ENCODE data around the gene IRF2. TPM values are rescaled to one million over a fixed set of nuclear protein-coding genes. Genes with fewer than 3 reads are reported as not detected.

The IRF2 gene
- total and polyA plus RNA-seq, 2 of the 8 experiments (the other 6 are each of a cell fraction or from before 2014, with no cell fraction given) = 13.8 to 17.0 TPM

DNA sequence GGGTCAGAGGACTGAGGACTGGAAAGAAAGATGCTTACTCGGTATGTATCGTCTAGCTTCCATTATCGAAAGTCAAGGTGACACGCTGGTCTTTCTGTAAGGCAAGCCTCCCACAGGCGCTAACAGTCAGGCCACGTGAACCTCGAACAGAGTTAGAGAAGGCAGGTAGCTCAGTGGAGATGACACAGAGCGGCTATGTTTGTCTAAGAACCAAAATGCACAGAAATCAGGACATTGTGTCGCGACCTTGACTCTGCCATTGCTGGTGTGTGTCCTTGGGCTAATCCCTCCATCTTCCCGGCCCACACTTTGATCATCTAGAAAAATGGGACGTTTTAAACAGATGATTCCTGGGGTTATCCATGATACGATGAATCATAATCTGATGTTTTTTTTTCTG is 40.3 kb downstream of the IRF2 start:
- POLR2A ChIA-PET (ENCODE audit: partially characterized antibody) = no interaction called here

More for the DNA sequence above, 40.3 kb downstream of the IRF2 start:
- Histone ChIP-seq H3K79me2 (ENCODE audit: control insufficient read depth in 1 of 2, insufficient read depth in 2 of 2, low read length in 2 of 2) (peaks cover 0 to 74% of the 10 kb centered on the region in 2 experiments; a peak in 3 of 4 replicates), H3K36me3 (ENCODE audit: control insufficient read depth in 2 of 4, insufficient read depth in 4 of 4, low read length in 3 of 4) (no peaks in the 10 kb centered on the region), H3K27me3 (replicated peaks in 1 of 4; ENCODE audit: control insufficient read depth in 3 of 4, extremely low read depth in 1 of 4, insufficient read depth in 3 of 4, low read length in 3 of 4) (no peaks in the 10 kb centered on the region), H2BK12ac (ENCODE audit: low read depth, low read length) (no peak overlapping the region), H2AFZ (ENCODE audit: low read length) (no peak overlapping the region), H3K4me2 (ENCODE audit: insufficient read depth in 1 of 2, low read depth in 2 of 2, low read length in 2 of 2) (no peak overlapping the region), H3K79me1 (ENCODE audit: low read depth, low read length) (peaks cover 7% of the 10 kb centered on the region; the same call in 1 of the 2 replicates), H3K14ac (ENCODE audit: insufficient read length) (no peak overlapping the region), H3K4ac (replicated peaks; ENCODE audit: insufficient read length, low read depth, low read length) (no peak overlapping the region), H2BK5ac (ENCODE audit: low read depth, low read length) (no peak overlapping the region), H3K9me3 (ENCODE audit: insufficient read depth in 2 of 2, low read depth in 1 of 2, low read length in 1 of 2) (no peaks in the 10 kb centered on the region), H3K56ac (replicated peaks; ENCODE audit: insufficient read length, low read depth, low read length) (no peak overlapping the region), H4K91ac (replicated peaks; ENCODE audit: insufficient read length, low read length) (no peak overlapping the region), H3K23ac (ENCODE audit: insufficient read length) (no peak overlapping the region), H4K5ac (ENCODE audit: insufficient read length, low read depth, low read length) (no peak overlapping the region), H3K18ac (ENCODE audit: extremely low read depth, low read length) (no peak overlapping the region), H3K23me2 (ENCODE audit: low read depth, low read length) (no peaks in the 10 kb centered on the region), H4K8ac (ENCODE audit: extremely low read depth, insufficient read depth, low read length) (no peak overlapping the region), H4K20me1 (replicated peaks in 1 of 2; ENCODE audit: control insufficient read depth in 1 of 2, insufficient read depth in 2 of 2, low read length in 2 of 2) (peaks cover 0 to 11% of the 10 kb centered on the region in 2 experiments), H3K9ac (replicated peaks in 1 of 4; ENCODE audit: extremely low read depth in 1 of 4, low read depth in 3 of 4, low read length in 3 of 4) (no peak overlapping the region), H3K4me1 (replicated peaks in 1 of 4; ENCODE audit: control insufficient read depth in 3 of 4, insufficient read depth in 4 of 4, low read length in 3 of 4) (peaks cover 0 to 12% (median 6%) of the 10 kb centered on the region in 4 experiments; a peak in 6 of 7 replicates), H2BK20ac (ENCODE audit: low read length) (no peak overlapping the region), H2BK120ac (replicated peaks; ENCODE audit: low read depth, low read length) (no peak overlapping the region), H3K4me3 (ENCODE audit: extremely low read depth in 1 of 4, insufficient read depth in 2 of 4, low read depth in 3 of 4, low read length in 4 of 4) (no peak overlapping the region), H3K27ac (ENCODE audit: low read depth, low read length) (no peak overlapping the region), H2BK15ac (ENCODE audit: low read length) (no peak overlapping the region), H2AK5ac (ENCODE audit: low read depth, low read length) (no peak overlapping the region)
- TF ChIP-seq KDM1A (IDR thresholded peaks at IDR 0.05; ENCODE audit: borderline replicate concordance, low read length) = no peak
- no peak for TF ChIP-seq CBX8 (IDR thresholded peaks at IDR 0.05; ENCODE audit: borderline replicate concordance, low read depth, low read length)
- TF ChIP-seq RBBP5 (IDR thresholded peaks at IDR 0.05; ENCODE audit: borderline replicate concordance, low read depth, low read length) = no peak
- no peak for TF ChIP-seq BRCA1 (IDR thresholded peaks at IDR 0.05; ENCODE audit: low read depth, low read length)
- TF ChIP-seq CEBPB (IDR thresholded peaks at IDR 0.05; ENCODE audit: low read depth, low read length) = no peak
- TF ChIP-seq KDM4A (IDR thresholded peaks at IDR 0.05; ENCODE audit: low read depth, low read length, severe bottlenecking) = no peak
- TF ChIP-seq RXRA (IDR thresholded peaks at IDR 0.05; ENCODE audit: insufficient read depth, low read depth, low read length) = no peak
- no peak for TF ChIP-seq POLR2AphosphoS5 (IDR thresholded peaks at IDR 0.05; ENCODE audit: low read depth, low read length)
- TF ChIP-seq TAF7 (optimal IDR thresholded peaks at IDR 0.05; ENCODE audit: borderline replicate concordance, low read depth, low read length) = no peak
- TF ChIP-seq SUZ12 (IDR thresholded peaks at IDR 0.05; ENCODE audit: low read length) = no peak
- TF ChIP-seq, protein P1, sequence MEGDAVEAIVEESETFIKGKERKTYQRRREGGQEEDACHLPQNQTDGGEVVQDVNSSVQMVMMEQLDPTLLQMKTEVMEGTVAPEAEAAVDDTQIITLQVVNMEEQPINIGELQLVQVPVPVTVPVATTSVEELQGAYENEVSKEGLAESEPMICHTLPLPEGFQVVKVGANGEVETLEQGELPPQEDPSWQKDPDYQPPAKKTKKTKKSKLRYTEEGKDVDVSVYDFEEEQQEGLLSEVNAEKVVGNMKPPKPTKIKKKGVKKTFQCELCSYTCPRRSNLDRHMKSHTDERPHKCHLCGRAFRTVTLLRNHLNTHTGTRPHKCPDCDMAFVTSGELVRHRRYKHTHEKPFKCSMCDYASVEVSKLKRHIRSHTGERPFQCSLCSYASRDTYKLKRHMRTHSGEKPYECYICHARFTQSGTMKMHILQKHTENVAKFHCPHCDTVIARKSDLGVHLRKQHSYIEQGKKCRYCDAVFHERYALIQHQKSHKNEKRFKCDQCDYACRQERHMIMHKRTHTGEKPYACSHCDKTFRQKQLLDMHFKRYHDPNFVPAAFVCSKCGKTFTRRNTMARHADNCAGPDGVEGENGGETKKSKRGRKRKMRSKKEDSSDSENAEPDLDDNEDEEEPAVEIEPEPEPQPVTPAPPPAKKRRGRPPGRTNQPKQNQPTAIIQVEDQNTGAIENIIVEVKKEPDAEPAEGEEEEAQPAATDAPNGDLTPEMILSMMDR (IDR thresholded peaks at IDR 0.05; ENCODE audit: control extremely low read depth in 1 of 3, insufficient read depth in 1 of 3, low read depth in 1 of 3, low read length in 3 of 3) = no peak
- FAIRE-seq (no peak), DNase-seq (ENCODE audit: low read depth in 1 of 2, low spot score in 2 of 2) (no peak)
- 92% methylated on average over 13 of the region's 13 CpGs; no CpG with 5 or more reads in 1 of the 2 experiments for WGBS, 2 experiments (ENCODE audit: extremely low coverage in 1 of 2, insufficient coverage in 1 of 2, insufficient read length in 1 of 2, insufficient replicate concordance in 2 of 2, low coverage in 1 of 2, low lambda C conversion rate in 2 of 2, missing lambda C conversion rate in 1 of 2)
- CTCF ChIA-PET (ENCODE audit: partially characterized antibody) = no interaction called here
